K562 (cell line): ENCODE results near the gene ITGAE. TPM values are rescaled to one million over a fixed set of nuclear protein-coding genes. Genes with fewer than 3 reads are reported as not detected.

Source experiments
- ATAC-seq: fragments of 200-7000 bp; cut with Tn5 transposase; 3 replicates; pipeline ENCODE4 v1.9.1; 2020; ENCODE audit warnings: moderate library complexity
- BruUV-seq: library from RNA; stranded (reverse); fragments of 400-500 nt; replicated peaks from 2 replicates; lab custom pipeline; 2021; lab: Mats Ljungman, UMichigan
- CTCF ChIA-PET: fragments of 300-600 bp; formaldehyde crosslinking; extraction: SDS; loops from one replicate; lab custom pipeline; 2021; ENCODE audit warnings: low intra/inter-chr PET ratio; lab: Yijun Ruan, JAX
- POLR2A ChIA-PET: fragments of 300-600, 350-650 bp; sonication (Branson Sonifier 250); formaldehyde crosslinking; extraction: SDS; loops from one replicate; lab custom pipeline; 2021; ENCODE audit warnings: antibody characterized with exemption, inconsistent platforms; lab: Yijun Ruan, JAX
- DNase-seq, 4 experiments: peaks; one replicate each; pipeline versions ENCODE4 v3.0.0 to v3.0.0-alpha.2; 2011 to 2018; ENCODE audit warnings: low spot score in 3 of 4, mixed read lengths in 3 of 4; ENCODE audit errors: extremely low read depth in 1 of 4
- FAIRE-seq: peaks from 2 replicates; lab custom pipeline; 2011; peaks lifted over from hg19 to GRCh38; lab: Jason Lieb, UNC
- H2AFZ ChIP-seq: 2 replicates; pipeline ENCODE4 v1.6.0; 2011; ENCODE audit warnings: low read depth, low read length, control low read depth, inconsistent platforms
- H3K27ac ChIP-seq: fragments of 200-600 bp; 3 replicates; pipeline ENCODE4 v1.8.0; 2011; ENCODE audit warnings: low read depth, mild to moderate bottlenecking, control low read depth, inconsistent platforms, low read length, moderate library complexity, mixed read lengths; ENCODE audit errors: extremely low read depth
- H3K27me3 ChIP-seq, 2 experiments: fragments of 300-600 bp in 1 of 2; 2 replicates in 1 of 2; 3 replicates in 1 of 2; pipeline versions ENCODE4 v1.6.0 to v1.8.0; 2011; ENCODE audit warnings: inconsistent platforms in 2 of 2, low read length in 2 of 2, mild to moderate bottlenecking in 1 of 2, mixed read lengths in 1 of 2, moderate library complexity in 1 of 2; ENCODE audit not compliant: control insufficient read depth in 2 of 2, insufficient read depth in 2 of 2
- H3K36me3 ChIP-seq: fragments of 300-600 bp; 3 replicates; pipeline ENCODE4 v1.8.0; 2011; ENCODE audit warnings: mild to moderate bottlenecking, low read length, inconsistent platforms; ENCODE audit not compliant: control insufficient read depth, insufficient read depth
- H3K4me1 ChIP-seq, 2 experiments: fragments of 200-600 bp in 1 of 2; replicated peaks in 1 of 2; 2 replicates in 1 of 2; 3 replicates in 1 of 2; pipeline versions ENCODE4 v1.5.1 to v1.8.0; 2011; ENCODE audit warnings: inconsistent platforms in 2 of 2, low read length in 2 of 2, mild to moderate bottlenecking in 1 of 2, mixed read lengths in 1 of 2, moderate library complexity in 1 of 2; ENCODE audit not compliant: control insufficient read depth in 2 of 2, insufficient read depth in 2 of 2
- H3K4me2 ChIP-seq: 2 replicates; pipeline ENCODE4 v1.6.1; 2011; ENCODE audit warnings: low read length, control low read depth, inconsistent platforms, mixed read lengths; ENCODE audit not compliant: insufficient read depth
- H3K4me3 ChIP-seq: fragments of 200-600 bp; sonication (generic), shearing (Covaris generic); 2 replicates; pipeline ENCODE4 v1.5.1; 2016; ENCODE audit warnings: control low read depth, inconsistent platforms
- H3K79me2 ChIP-seq: fragments of 200-600 bp; 3 replicates; pipeline ENCODE4 v1.8.0; 2011; ENCODE audit warnings: low read length, inconsistent platforms; ENCODE audit not compliant: control insufficient read depth, insufficient read depth
- H3K9ac ChIP-seq, 2 experiments: 2 replicates each; pipeline versions ENCODE4 v1.6.0 to v1.6.1; 2011; ENCODE audit warnings: low read depth in 2 of 2, low read length in 2 of 2, control low read depth in 1 of 2, inconsistent platforms in 1 of 2, mild to moderate bottlenecking in 1 of 2, mixed read lengths in 1 of 2; ENCODE audit not compliant: insufficient read depth in 1 of 2
- H3K9me1 ChIP-seq: one replicate; pipeline ENCODE4 v1.6.0; 2011; ENCODE audit warnings: inconsistent platforms, mild to moderate bottlenecking, low read length, moderate library complexity; ENCODE audit not compliant: control insufficient read depth, insufficient read depth
- H3K9me3 ChIP-seq: replicated peaks from 2 replicates; pipeline ENCODE4 v1.5.1; 2011; ENCODE audit warnings: low read depth, low read length, inconsistent platforms; ENCODE audit not compliant: control insufficient read depth, insufficient read depth
- H4K20me1 ChIP-seq: replicated peaks from 2 replicates; pipeline ENCODE4 v1.6.1; 2011; ENCODE audit warnings: low read length, inconsistent platforms, mixed read lengths; ENCODE audit not compliant: control insufficient read depth, insufficient read depth
- DLX4 ChIP-seq: fragments of 250-450 bp; sonication (Bioruptor Pico); IDR thresholded peaks from 2 replicates; pipeline ENCODE4 v1.6.1; 2021; ENCODE audit warnings: mild to moderate bottlenecking
- MBD2 ChIP-seq: sonication (generic); IDR thresholded peaks from 2 replicates; pipeline ENCODE4 v1.6.1; 2016; ENCODE audit warnings: low read depth, borderline replicate concordance
- WGBS: fragments of 100-300 bp; shearing (Covaris generic); methylation state at CpG from one replicate; pipeline ENCODE4 v1.1.6; 2016; ENCODE audit warnings: low coverage, mixed read lengths; ENCODE audit not compliant: insufficient coverage; ENCODE audit errors: missing lambda C conversion rate; 5-methylcytosine and 5-hydroxymethylcytosine counted together
- in situ Hi-C: fragments of 300-500 bp; cut with MboI; formaldehyde crosslinking; loops from 4 replicates; pipeline ENCODE4 v1.15.0; 2018; ENCODE audit warnings: inconsistent platforms, mixed read lengths
- intact Hi-C: fragments of 100-400 bp; cut with micrococcal nuclease; formaldehyde crosslinking; loops from 2 replicates; pipeline ENCODE4 v1.14.2; 2022
- polyA plus RNA-seq, 8 experiments: library from polyadenylated mRNA; depleted of rRNA in 4 of 8; stranded (reverse) in 5 of 8; unstranded in 3 of 8; fragments of >200 nt; fragmentation: Nextera tagmentation in 2 of 8; fragmentation: Illumina TruSeq in 1 of 8; extraction: Ambion mirVana in 2 of 8; extraction: Trizol in 1 of 8; gene quantifications; 2 replicates each; pipeline versions ENCODE4 v1.2.1 to v1.2.3, GENCODE V29; 2011 to 2014; ENCODE audit warnings: inconsistent platforms in 1 of 8, missing spikeins in 1 of 8
- total RNA-seq, 7 experiments: library from RNA; depleted of rRNA in 6 of 7; stranded (reverse); fragments of >200 nt in 6 of 7; fragmentation: Illumina TruSeq in 2 of 7; extraction: Trizol in 2 of 7; gene quantifications; 2 replicates each; pipeline versions ENCODE4 v1.2.1 to v1.2.3, GENCODE V29; 2011 to 2021; ENCODE audit warnings: low replicate concordance in 1 of 7

The ITGAE gene
- total and polyA plus RNA-seq, 9 of the 15 experiments (the other 6 are each of a cell fraction or from before 2014, with no cell fraction given), result 14.8 to 160 (median 27.0) TPM

- TF ChIP-seq DLX4 (CRISPR knock-in tag), result no peak
- no peak for TF ChIP-seq MBD2
- POLR2A ChIA-PET, result interaction anchor here (0.6 kb wide), 1 partner anchor 76 kb away, joined by 3 read pairs; the partner anchor contains the start of gene HASPIN
Observed at GRCh38 chr17:3799181-3799945, 1.6 kb downstream of the ITGAE start.

More at GRCh38 chr17:3799181-3799945, 1.6 kb downstream of the ITGAE start:
- intact Hi-C loops, result no loop called here
- Histone ChIP-seq H3K4me3 (no peak overlapping the region), H3K4me1 (peaks cover 0 to 13% of the 10 kb centered on the region in 2 experiments; a peak in 2 of 5 replicates), H3K9ac (no peak overlapping the region), H3K4me2 (no peak overlapping the region), H3K9me1 (no peaks in the 10 kb centered on the region), H3K27me3 (peaks cover 0 to 4% of the 10 kb centered on the region in 2 experiments; a peak in 1 of 5 replicates), H3K27ac (no peak overlapping the region), H3K36me3 (no peaks in the 10 kb centered on the region), H2AFZ (no peak overlapping the region), H3K79me2 (no peaks in the 10 kb centered on the region), H4K20me1 (no peaks in the 10 kb centered on the region), H3K9me3 (no peaks in the 10 kb centered on the region)
- DNase-seq (no peak), FAIRE-seq (no peak), ATAC-seq (no peak)
- BruUV-seq, result no TSS peak
- CTCF ChIA-PET, result no interaction called here
- in situ Hi-C loops, result no loop called here
- WGBS, result 51% methylated on average over 12 of the region's 12 CpGs
